ENCODE results near the gene B3GALT6. TPM values are rescaled to one million over a fixed set of nuclear protein-coding genes. Genes with fewer than 3 reads are reported as not detected.

B3GALT6 gene
- total and polyA plus RNA-seq, 4 donors: 1.2 to 9.0 (median 8.3) TPM

GRCh38 chr1:1254667-1254998 is 22.6 kb downstream of the B3GALT6 start:
- H3K27me3 ChIP-seq (ENCODE audit: control insufficient read depth in 4 of 4, insufficient read depth in 4 of 4, low read length in 3 of 4): no peaks in the 10 kb centered on the region
- TF ChIP-seq, protein P1, sequence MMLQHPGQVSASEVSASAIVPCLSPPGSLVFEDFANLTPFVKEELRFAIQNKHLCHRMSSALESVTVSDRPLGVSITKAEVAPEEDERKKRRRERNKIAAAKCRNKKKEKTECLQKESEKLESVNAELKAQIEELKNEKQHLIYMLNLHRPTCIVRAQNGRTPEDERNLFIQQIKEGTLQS (IDR thresholded peaks at IDR 0.05): no peak
- DNase-seq (ENCODE audit: low spot score): no peak
- no peak overlapping the region for H3K9ac ChIP-seq (ENCODE audit: low read depth in 1 of 2, low read length in 2 of 2)
- no peaks in the 10 kb centered on the region for H3K9me3 ChIP-seq (ENCODE audit: control insufficient read depth in 4 of 4, low read length in 3 of 4)
- no peaks in the 10 kb centered on the region for H3K4me1 ChIP-seq (ENCODE audit: control insufficient read depth in 4 of 4, insufficient read depth in 4 of 4, low read length in 3 of 4)
- H3K27ac ChIP-seq (ENCODE audit: low read depth in 1 of 2, low read length in 2 of 2): no peak overlapping the region
- no peak overlapping the region for H3K4me3 ChIP-seq (ENCODE audit: low read depth in 1 of 3, low read length in 3 of 3)
- peaks cover 13 to 33% (median 17%) of the 10 kb centered on the region in 4 donors for H3K36me3 ChIP-seq (ENCODE audit: control insufficient read depth in 4 of 4, insufficient read depth in 3 of 4, low read depth in 1 of 4, low read length in 3 of 4)
- WGBS: 93% methylated on average over 21 of the region's 21 CpGs

- Histone ChIP-seq H3K36me3 (ENCODE audit: control insufficient read depth in 4 of 4, insufficient read depth in 3 of 4, low read depth in 1 of 4, low read length in 3 of 4) (peaks cover 13 to 38% (median 17%) of the 10 kb centered on the region in 4 donors), H3K27me3 (ENCODE audit: control insufficient read depth in 4 of 4, insufficient read depth in 4 of 4, low read length in 3 of 4) (no peaks in the 10 kb centered on the region), H3K4me1 (ENCODE audit: control insufficient read depth in 4 of 4, insufficient read depth in 4 of 4, low read length in 3 of 4) (no peaks in the 10 kb centered on the region), H3K9ac (ENCODE audit: low read depth in 1 of 2, low read length in 2 of 2) (no peak overlapping the region), H3K9me3 (ENCODE audit: control insufficient read depth in 4 of 4, low read length in 3 of 4) (no peaks in the 10 kb centered on the region), H3K4me3 (ENCODE audit: low read depth in 1 of 3, low read length in 3 of 3) (no peak overlapping the region), H3K27ac (ENCODE audit: low read depth in 1 of 2, low read length in 2 of 2) (no peak overlapping the region)
- no peak for DNase-seq (ENCODE audit: low spot score)
- WGBS: 95% methylated on average over 26 of the region's 26 CpGs
- TF ChIP-seq FOXA1 (IDR thresholded peaks at IDR 0.05): no peak
- TF ChIP-seq TAF1 (conservative IDR thresholded peaks at IDR 0.05): no peak
- TF ChIP-seq, protein P1 (IDR thresholded peaks at IDR 0.05): no peak
- no peak for TF ChIP-seq CTCF (IDR thresholded peaks at IDR 0.05; ENCODE audit: low read depth, low read length, missing input control)
- no peak for TF ChIP-seq YY1 (IDR thresholded peaks at IDR 0.05)
- TF ChIP-seq HNF4A (conservative IDR thresholded peaks at IDR 0.05): no peak
- no peak for TF ChIP-seq RXRA (IDR thresholded peaks at IDR 0.05)
- no peak for TF ChIP-seq EGR1 (IDR thresholded peaks at IDR 0.05; ENCODE audit: low read depth in 2 of 2)
- TF ChIP-seq MAX (IDR thresholded peaks at IDR 0.05): no peak
- no peak for TF ChIP-seq JUND (IDR thresholded peaks at IDR 0.05)
- TF ChIP-seq FOXA2 (IDR thresholded peaks at IDR 0.05): no peak
- TF ChIP-seq GABPA (IDR thresholded peaks at IDR 0.05 in 1 of 2, conservative IDR thresholded peaks at IDR 0.05 in 1 of 2): no peak
- no peak for TF ChIP-seq HNF4G (IDR thresholded peaks at IDR 0.05)
- TF ChIP-seq ZBTB33 (IDR thresholded peaks at IDR 0.05): no peak
- TF ChIP-seq RAD21 (IDR thresholded peaks at IDR 0.05): no peak
These were observed 23.0 kb downstream of the B3GALT6 start for GRCh38 chr1:1255078-1255477.

DNA sequence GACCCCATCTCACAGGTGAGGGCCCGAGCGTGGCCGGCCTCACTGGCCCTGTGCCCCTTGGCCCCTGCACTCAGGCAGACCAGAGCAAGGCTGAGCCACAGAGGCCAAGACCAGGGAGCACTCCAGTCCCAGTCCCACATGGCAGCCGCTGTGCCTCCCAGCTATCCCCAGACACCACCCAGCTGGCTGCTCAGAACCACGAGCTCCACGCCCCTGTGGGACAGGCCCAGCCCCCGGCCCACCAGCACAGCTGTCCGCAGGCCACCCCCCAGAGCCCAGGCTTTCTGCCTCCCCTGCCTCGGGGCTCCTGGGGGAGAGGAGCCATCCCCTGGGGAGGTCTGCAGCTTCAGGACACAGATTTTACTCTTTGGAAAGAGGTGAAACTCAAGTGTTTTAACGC is 23.6 kb downstream of the B3GALT6 start:
- Histone ChIP-seq H3K4me3 (ENCODE audit: low read depth in 1 of 3, low read length in 3 of 3) (no peak overlapping the region), H3K9ac (ENCODE audit: low read depth in 1 of 2, low read length in 2 of 2) (no peak overlapping the region), H3K9me3 (ENCODE audit: control insufficient read depth in 4 of 4, low read length in 3 of 4) (no peaks in the 10 kb centered on the region), H3K36me3 (ENCODE audit: control insufficient read depth in 4 of 4, insufficient read depth in 3 of 4, low read depth in 1 of 4, low read length in 3 of 4) (peaks cover 13 to 43% (median 17%) of the 10 kb centered on the region in 4 donors), H3K4me1 (ENCODE audit: control insufficient read depth in 4 of 4, insufficient read depth in 4 of 4, low read length in 3 of 4) (no peaks in the 10 kb centered on the region), H3K27ac (ENCODE audit: low read depth in 1 of 2, low read length in 2 of 2) (no peak overlapping the region), H3K27me3 (ENCODE audit: control insufficient read depth in 4 of 4, insufficient read depth in 4 of 4, low read length in 3 of 4) (no peaks in the 10 kb centered on the region)
- no peak for DNase-seq (ENCODE audit: low spot score)
- WGBS: 98% methylated on average over 10 of the region's 10 CpGs
- no peak for TF ChIP-seq MAX (IDR thresholded peaks at IDR 0.05)
- TF ChIP-seq NR2F2 (IDR thresholded peaks at IDR 0.05): no peak
- no peak for TF ChIP-seq FOXA2 (IDR thresholded peaks at IDR 0.05)
- TF ChIP-seq, protein P1 (IDR thresholded peaks at IDR 0.05): no peak
- TF ChIP-seq HNF4A (conservative IDR thresholded peaks at IDR 0.05): no peak
- TF ChIP-seq FOXA1 (IDR thresholded peaks at IDR 0.05): no peak
- TF ChIP-seq ZBTB33 (IDR thresholded peaks at IDR 0.05): no peak
- TF ChIP-seq RXRA (IDR thresholded peaks at IDR 0.05): no peak
- TF ChIP-seq JUND (IDR thresholded peaks at IDR 0.05): no peak
- no peak for TF ChIP-seq YY1 (IDR thresholded peaks at IDR 0.05)
